GM12878 (cell line): ENCODE data around the gene PPRC1. TPM values are rescaled to one million over a fixed set of nuclear protein-coding genes. Genes with fewer than 3 reads are reported as not detected.

Source experiments
- ATAC-seq: fragments of 200-7000 bp; cut with Tn5 transposase; 3 replicates; pipeline ENCODE4 v1.9.1; 2020; ENCODE audit warnings: mild to moderate bottlenecking, moderate library complexity
- BruUV-seq: library from RNA; stranded (reverse); fragments of 400-500 nt; replicated peaks from 2 replicates; lab custom pipeline; 2021; lab: Mats Ljungman, UMichigan
- CTCF ChIA-PET: fragments of 300-600 bp; sonication (Branson Sonifier 250); formaldehyde crosslinking; extraction: SDS; loops from one replicate; lab custom pipeline; 2021; ENCODE audit warnings: inconsistent platforms; lab: Yijun Ruan, JAX
- POLR2A ChIA-PET: fragments of 350-600 bp; formaldehyde crosslinking; extraction: SDS; loops from one replicate; lab custom pipeline; 2021; ENCODE audit warnings: inconsistent platforms; lab: Charles Lee
- RAD21 ChIA-PET: fragments of 300-600 bp; sonication (Branson Sonifier 250); formaldehyde crosslinking; loops from one replicate; lab custom pipeline; 2023; ENCODE audit warnings: antibody characterized with exemption; ENCODE audit not compliant: unreplicated experiment; lab: Charles Lee
- SMC1A ChIA-PET: fragments of 300-600 bp; sonication (Branson Sonifier 250); formaldehyde crosslinking; loops from one replicate; lab custom pipeline; 2023; ENCODE audit not compliant: unreplicated experiment, uncharacterized antibody; lab: Charles Lee
- DNase-seq: peaks from one replicate; pipeline ENCODE4 v3.0.0-alpha.2; 2011; ENCODE audit warnings: low read depth, low spot score
- FAIRE-seq: peaks from 3 replicates; lab custom pipeline; 2011; peaks lifted over from hg19 to GRCh38; lab: Jason Lieb, UNC
- H2AFZ ChIP-seq: 2 replicates; pipeline ENCODE4 v1.6.0; 2011; ENCODE audit warnings: low read depth, low read length, control low read depth; ENCODE audit not compliant: control insufficient read depth
- H3K27ac ChIP-seq: 2 replicates; pipeline ENCODE4 v1.5.1; 2011; ENCODE audit warnings: control low read depth; ENCODE audit not compliant: control insufficient read depth, insufficient read depth
- H3K27me3 ChIP-seq, 2 experiments: replicated peaks in 1 of 2; 2 replicates each; pipeline versions ENCODE4 v1.6.0 to v1.6.1; 2011; ENCODE audit warnings: low read length in 1 of 2; ENCODE audit not compliant: control insufficient read depth in 2 of 2, insufficient read depth in 2 of 2
- H3K36me3 ChIP-seq, 2 experiments: 2 replicates each; pipeline ENCODE4 v1.5.1; 2011; ENCODE audit warnings: low read length in 1 of 2; ENCODE audit not compliant: control insufficient read depth in 2 of 2, insufficient read depth in 2 of 2
- H3K4me1 ChIP-seq: 2 replicates; pipeline ENCODE4 v1.6.1; 2011; ENCODE audit warnings: mild to moderate bottlenecking, low read length, moderate library complexity, mixed read lengths; ENCODE audit not compliant: control insufficient read depth, insufficient read depth
- H3K4me2 ChIP-seq: 2 replicates; pipeline ENCODE4 v1.6.0; 2011; ENCODE audit warnings: control low read depth; ENCODE audit not compliant: control insufficient read depth, insufficient read depth
- H3K4me3 ChIP-seq: fragments of 200-600 bp; sonication (generic); 2 replicates; pipeline ENCODE4 v1.5.1; 2016
- H3K79me2 ChIP-seq: 2 replicates; pipeline ENCODE4 v1.6.0; 2011; ENCODE audit warnings: low read length; ENCODE audit not compliant: control insufficient read depth, insufficient read depth
- H3K9ac ChIP-seq: 2 replicates; pipeline ENCODE4 v1.8.0; 2011; ENCODE audit warnings: low read length, control low read depth, mixed read lengths; ENCODE audit not compliant: control insufficient read depth, insufficient read depth
- H3K9me3 ChIP-seq: replicated peaks from 3 replicates; pipeline ENCODE4 v1.5.1; 2011; ENCODE audit warnings: mild to moderate bottlenecking, low read length; ENCODE audit not compliant: control insufficient read depth, insufficient read depth
- H4K20me1 ChIP-seq: 2 replicates; pipeline ENCODE4 v1.6.0; 2011; ENCODE audit not compliant: control insufficient read depth, insufficient read depth
- BHLHE40 ChIP-seq, 2 experiments: fragments of 450-650 bp in 1 of 2; IDR thresholded peaks; 2 replicates each; pipeline ENCODE4 v1.6.1; 2011 to 2017; ENCODE audit warnings: low read depth in 2 of 2, borderline replicate concordance in 1 of 2, improper control_type of control experiment in 1 of 2, low read length in 1 of 2, mild to moderate bottlenecking in 1 of 2
- CBX5 ChIP-seq: sonication (generic); IDR thresholded peaks from 2 replicates; pipeline ENCODE4 v1.6.1; 2016; ENCODE audit warnings: low read depth, moderate library complexity, mild to moderate bottlenecking, inconsistent platforms
- HSF1 ChIP-seq: fragments of 150-350 bp; IDR thresholded peaks from 2 replicates; pipeline ENCODE4 v1.6.1; 2014; ENCODE audit warnings: mild to moderate bottlenecking, low read depth, low read length
- IKZF1 ChIP-seq: fragments of 450-650 bp; conservative IDR thresholded peaks from 2 replicates; pipeline ENCODE4 v1.6.1; 2017; ENCODE audit warnings: antibody characterized with exemption, mild to moderate bottlenecking
- NR2C2 ChIP-seq: IDR thresholded peaks from 2 replicates; pipeline ENCODE4 v1.6.1; 2011; ENCODE audit warnings: borderline replicate concordance, low read depth; ENCODE audit not compliant: control insufficient read depth, insufficient read length
- PAX5 ChIP-seq: IDR thresholded peaks from 2 replicates; pipeline ENCODE4 v1.6.1; 2011; ENCODE audit warnings: low read depth, low read length, borderline replicate concordance
- RAD21 ChIP-seq: IDR thresholded peaks from 2 replicates; pipeline ENCODE4 v1.6.1; 2011; ENCODE audit warnings: mild to moderate bottlenecking, low read depth, low read length, moderate library complexity; ENCODE audit not compliant: insufficient read depth
- SUZ12 ChIP-seq: fragments of 200-600 bp; sonication (generic); IDR thresholded peaks from one replicate; pipeline ENCODE4 v1.6.1; 2018; ENCODE audit warnings: antibody characterized with exemption, mild to moderate bottlenecking; ENCODE audit not compliant: unreplicated experiment
- ZNF622 ChIP-seq: fragments of 450-650 bp; IDR thresholded peaks from 2 replicates; pipeline ENCODE4 v1.6.1; 2017; ENCODE audit warnings: mild to moderate bottlenecking, inconsistent platforms
- ZSCAN29 ChIP-seq: fragments of 450-650 bp; IDR thresholded peaks from 2 replicates; pipeline ENCODE4 v1.6.1; 2017; ENCODE audit warnings: mild to moderate bottlenecking, moderate library complexity
- WGBS: methylation state at CpG from one replicate; pipeline ENCODE4 v1.1.6; 2016; ENCODE audit warnings: low lambda C conversion rate; ENCODE audit not compliant: insufficient replicate concordance, insufficient coverage; ENCODE audit errors: missing lambda C conversion rate; 5-methylcytosine and 5-hydroxymethylcytosine counted together
- in situ Hi-C: fragments of 300-500 bp; cut with MboI; formaldehyde crosslinking; loops from 9 replicates; pipeline ENCODE4 v1.14.3; 2018; ENCODE audit warnings: mixed read lengths
- intact Hi-C: fragments of 100-400 bp; cut with micrococcal nuclease; formaldehyde crosslinking; loops from one replicate; pipeline ENCODE4 v1.14.2; 2022; ENCODE audit not compliant: unreplicated experiment
- polyA plus RNA-seq, 11 experiments: library from polyadenylated mRNA; depleted of rRNA in 4 of 11; unstranded in 6 of 11; stranded (reverse) in 5 of 11; fragments of >200 nt; fragmentation: Nextera tagmentation in 4 of 11; fragmentation: Illumina TruSeq in 1 of 11; extraction: Ambion mirVana in 4 of 11; extraction: Trizol in 1 of 11; gene quantifications; 1 replicate in 1 of 11; 2 replicates in 10 of 11; pipeline versions ENCODE4 v1.2.1 to v1.2.3, GENCODE V29; 2011 to 2016; ENCODE audit warnings: inconsistent platforms in 2 of 11, missing spikeins in 2 of 11, low read depth in 1 of 11
- total RNA-seq, 4 experiments: library from RNA; depleted of rRNA in 3 of 4; stranded (reverse); fragments of >200 nt in 3 of 4; fragmentation: Illumina TruSeq in 1 of 4; extraction: Trizol in 1 of 4; gene quantifications; 2 replicates each; pipeline versions ENCODE4 v1.2.1 to v1.2.3, GENCODE V29; 2013 to 2021
- TF ChIP-seq, protein P1 (sequence below): IDR thresholded peaks from 2 replicates; pipeline ENCODE4 v1.6.1; 2012; ENCODE audit warnings: low read depth, low read length, improper control_type of control experiment
- TF ChIP-seq, protein P2 (sequence below): fragments of 450-650 bp; IDR thresholded peaks from 2 replicates; pipeline ENCODE4 v1.6.1; 2016; ENCODE audit warnings: mild to moderate bottlenecking
- TF ChIP-seq, protein P3 (sequence below): fragments of 450-650 bp; IDR thresholded peaks from 2 replicates; pipeline ENCODE4 v1.6.1; 2018; ENCODE audit warnings: borderline replicate concordance, mild to moderate bottlenecking; ENCODE audit not compliant: partially characterized antibody

The PPRC1 gene
- total and polyA plus RNA-seq, 10 of the 15 experiments (the other 5 are each of a cell fraction or from before 2014, with no cell fraction given), result 13.1 to 69.8 (median 32.4) TPM

- TF ChIP-seq, protein P1, sequence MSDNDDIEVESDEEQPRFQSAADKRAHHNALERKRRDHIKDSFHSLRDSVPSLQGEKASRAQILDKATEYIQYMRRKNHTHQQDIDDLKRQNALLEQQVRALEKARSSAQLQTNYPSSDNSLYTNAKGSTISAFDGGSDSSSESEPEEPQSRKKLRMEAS, result peak; percentile 58
- TF ChIP-seq BHLHE40 (IDR thresholded peaks at IDR 0.05; ENCODE audit: borderline replicate concordance in 1 of 2, low read depth in 2 of 2, low read length in 1 of 2) (peak in 1 of 2 experiments; percentile 55; a peak in 2 of 4 replicates), ZSCAN29 (no peak), PAX5 (peak; percentile 5; the same call in 1 of the 2 replicates), NR2C2 (no peak)
- TF ChIP-seq, protein P2, sequence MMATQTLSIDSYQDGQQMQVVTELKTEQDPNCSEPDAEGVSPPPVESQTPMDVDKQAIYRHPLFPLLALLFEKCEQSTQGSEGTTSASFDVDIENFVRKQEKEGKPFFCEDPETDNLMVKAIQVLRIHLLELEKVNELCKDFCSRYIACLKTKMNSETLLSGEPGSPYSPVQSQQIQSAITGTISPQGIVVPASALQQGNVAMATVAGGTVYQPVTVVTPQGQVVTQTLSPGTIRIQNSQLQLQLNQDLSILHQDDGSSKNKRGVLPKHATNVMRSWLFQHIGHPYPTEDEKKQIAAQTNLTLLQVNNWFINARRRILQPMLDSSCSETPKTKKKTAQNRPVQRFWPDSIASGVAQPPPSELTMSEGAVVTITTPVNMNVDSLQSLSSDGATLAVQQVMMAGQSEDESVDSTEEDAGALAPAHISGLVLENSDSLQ, result peak; percentile 12; the same call in 1 of the 2 replicates
- TF ChIP-seq, all 136 proteins: peak for 63
Measured at GRCh38 chr10:102132563-102133372, at the start of gene PPRC1 (continued).

DNA sequence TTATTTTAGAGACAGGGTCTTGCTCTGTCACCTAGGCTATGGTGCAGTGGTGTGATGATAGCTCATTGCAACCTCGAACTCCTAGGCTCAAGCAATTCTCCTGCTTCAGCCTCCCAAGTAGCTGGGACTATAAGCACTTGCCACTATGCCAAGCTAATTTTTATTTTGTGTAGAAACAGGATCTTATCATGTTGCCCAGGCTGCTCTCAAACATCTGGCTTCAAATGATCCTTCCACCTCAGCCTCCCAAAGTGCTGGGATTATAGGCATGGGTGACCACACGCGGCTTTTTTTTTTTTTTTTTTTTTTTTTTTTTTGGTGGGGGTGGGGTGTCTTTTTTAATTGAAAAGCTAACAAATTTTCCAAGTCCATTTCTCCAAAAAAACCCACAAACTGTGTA lies 49.3 kb upstream of the PPRC1 start:
- no peaks in the 10 kb centered on the region for H3K36me3 ChIP-seq
- no peaks in the 10 kb centered on the region for H4K20me1 ChIP-seq
- FAIRE-seq, result no peak
- in situ Hi-C loops, result loop anchor here (25.0 kb wide), 1 partner anchor 871 kb away; no protein-coding TSS in a partner anchor
- no peak overlapping the region for H3K4me2 ChIP-seq
- no TSS peak for BruUV-seq
- RAD21 ChIA-PET, result no interaction called here
- CTCF ChIA-PET, result interaction anchor here (0.7 to 1.5 kb wide), 4 partner anchors 10 to 246 kb away, joined by 3 to 4 read pairs (median 3); no protein-coding TSS in a partner anchor
- intact Hi-C loops, result no loop called here
- POLR2A ChIA-PET, result interaction anchor here (0.6 to 1.3 kb wide), 4 partner anchors 12 to 130 kb away, joined by 5 to 9 read pairs (median 6); no protein-coding TSS in a partner anchor
- H3K27ac ChIP-seq, result no peak overlapping the region
- no peak for DNase-seq
- no peak overlapping the region for H3K4me3 ChIP-seq
- H3K4me1 ChIP-seq, result no peaks in the 10 kb centered on the region
- no peaks in the 10 kb centered on the region for H3K27me3 ChIP-seq
- no peaks in the 10 kb centered on the region for H3K9me3 ChIP-seq
- ATAC-seq, result no peak
- SMC1A ChIA-PET, result interaction anchor here (0.9 to 1.2 kb wide), 2 partner anchors 10 to 138 kb away, joined by 3 to 4 read pairs; no protein-coding TSS in a partner anchor
- WGBS, result 54% methylated on average over 1 of the region's 3 CpGs
- H3K9ac ChIP-seq, result no peak overlapping the region
- H3K79me2 ChIP-seq, result no peaks in the 10 kb centered on the region
- H2AFZ ChIP-seq, result no peak overlapping the region
- TF ChIP-seq, protein P3, sequence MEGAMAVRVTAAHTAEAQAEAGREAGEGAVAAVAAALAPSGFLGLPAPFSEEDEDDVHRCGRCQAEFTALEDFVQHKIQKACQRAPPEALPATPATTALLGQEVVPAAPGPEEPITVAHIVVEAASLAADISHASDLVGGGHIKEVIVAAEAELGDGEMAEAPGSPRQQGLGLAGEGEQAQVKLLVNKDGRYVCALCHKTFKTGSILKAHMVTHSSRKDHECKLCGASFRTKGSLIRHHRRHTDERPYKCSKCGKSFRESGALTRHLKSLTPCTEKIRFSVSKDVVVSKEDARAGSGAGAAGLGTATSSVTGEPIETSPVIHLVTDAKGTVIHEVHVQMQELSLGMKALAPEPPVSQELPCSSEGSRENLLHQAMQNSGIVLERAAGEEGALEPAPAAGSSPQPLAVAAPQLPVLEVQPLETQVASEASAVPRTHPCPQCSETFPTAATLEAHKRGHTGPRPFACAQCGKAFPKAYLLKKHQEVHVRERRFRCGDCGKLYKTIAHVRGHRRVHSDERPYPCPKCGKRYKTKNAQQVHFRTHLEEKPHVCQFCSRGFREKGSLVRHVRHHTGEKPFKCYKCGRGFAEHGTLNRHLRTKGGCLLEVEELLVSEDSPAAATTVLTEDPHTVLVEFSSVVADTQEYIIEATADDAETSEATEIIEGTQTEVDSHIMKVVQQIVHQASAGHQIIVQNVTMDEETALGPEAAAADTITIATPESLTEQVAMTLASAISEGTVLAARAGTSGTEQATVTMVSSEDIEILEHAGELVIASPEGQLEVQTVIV, result no peak
- TF ChIP-seq RAD21 (no peak), CBX5 (no peak), SUZ12 (no peak), IKZF1 (no peak), ZNF622 (no peak), HSF1 (no peak)
- TF ChIP-seq, all 136 proteins: peak for 0
